NCI-H446 treated with DMSO at 0.1 percent for 48 hours (cell line): Measurements from ENCODE around the gene GMDS.
A peak's percentile ranks its signal among the peaks of the same experiment; 100 is the strongest.

ENCODE experiments used
- DNase-seq: peaks from one replicate; lab custom pipeline; 2025; lab: John Stamatoyannopoulos, UW

GMDS gene

DNA sequence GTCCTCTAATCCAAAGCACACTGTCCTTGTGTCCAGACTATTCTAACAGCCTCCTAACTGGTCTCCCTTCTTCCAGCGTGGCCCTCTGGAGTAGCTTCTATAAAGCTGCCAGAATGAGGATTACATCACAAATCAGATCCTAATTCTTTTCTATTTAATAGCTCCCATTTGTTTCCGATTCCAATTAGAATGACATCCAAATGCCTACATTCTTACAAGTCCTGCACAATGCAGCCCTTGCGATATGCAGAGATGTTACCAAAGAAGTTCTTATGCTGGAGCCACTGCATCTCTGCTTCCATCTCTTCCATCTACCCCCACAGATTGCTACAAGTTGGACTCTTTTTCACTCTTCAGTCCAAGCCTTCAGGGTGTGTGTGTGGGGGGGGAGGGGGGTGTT lies 40.0 kb downstream of the GMDS start:
- DNase-seq: no peak

DNA sequence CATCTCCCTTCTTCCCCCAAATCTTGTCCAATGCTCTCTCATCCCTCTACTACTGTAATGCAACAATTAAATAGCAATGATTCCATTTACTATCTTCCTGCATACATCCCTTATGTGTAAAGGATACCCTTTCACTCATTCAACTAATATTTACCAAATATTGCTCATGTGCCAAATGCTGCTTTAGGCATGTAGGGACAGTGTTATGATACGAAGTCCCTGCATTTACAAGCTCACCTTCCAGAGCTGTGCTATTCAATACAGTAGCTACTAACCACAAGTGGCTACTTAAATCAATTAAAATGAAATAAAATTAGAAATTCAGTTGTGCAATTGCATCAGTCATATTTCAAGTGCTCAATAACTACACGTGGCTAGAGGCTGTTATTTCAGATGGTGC lies 41.1 kb downstream of the GMDS start:
- DNase-seq: no peak

DNA sequence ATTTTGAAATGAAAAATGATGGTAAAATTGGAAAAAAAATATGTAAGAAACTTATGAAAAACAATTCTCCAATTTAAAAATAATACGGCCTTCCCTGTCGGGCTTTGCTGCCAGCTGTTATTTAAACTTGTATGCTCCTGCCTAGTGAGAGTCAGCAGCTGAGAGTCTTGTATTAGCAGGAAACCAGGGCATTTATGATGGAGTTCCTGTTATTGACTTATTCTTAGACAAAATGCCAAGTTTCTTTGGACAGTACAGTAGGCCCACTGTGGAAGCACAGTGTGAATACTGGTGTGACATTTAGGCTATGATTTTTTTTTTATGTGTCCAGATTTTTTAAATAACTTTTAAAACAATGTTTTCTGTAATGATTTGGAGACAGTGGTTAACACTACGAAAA lies 42.1 kb downstream of the GMDS start:
- no peak for DNase-seq

DNA sequence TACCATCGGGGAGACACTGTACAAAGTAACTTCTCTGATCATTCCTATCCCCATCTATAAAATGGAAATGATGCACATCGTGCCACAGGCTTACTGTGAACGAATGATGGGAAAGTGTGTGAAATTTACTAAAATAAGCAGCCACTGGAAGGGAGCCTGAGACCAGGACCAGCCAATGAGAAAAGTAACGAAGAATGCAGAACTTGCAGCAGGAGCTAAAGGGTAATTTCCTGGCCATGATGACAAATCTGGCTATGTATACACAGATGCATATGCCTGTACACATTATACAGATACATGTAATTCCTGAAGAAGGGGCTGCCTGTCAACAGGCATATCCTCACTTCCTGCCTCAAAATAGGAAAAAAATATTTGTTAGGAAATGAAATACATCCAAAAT lies 47.4 kb downstream of the GMDS start:
- DNase-seq: no peak

DNA sequence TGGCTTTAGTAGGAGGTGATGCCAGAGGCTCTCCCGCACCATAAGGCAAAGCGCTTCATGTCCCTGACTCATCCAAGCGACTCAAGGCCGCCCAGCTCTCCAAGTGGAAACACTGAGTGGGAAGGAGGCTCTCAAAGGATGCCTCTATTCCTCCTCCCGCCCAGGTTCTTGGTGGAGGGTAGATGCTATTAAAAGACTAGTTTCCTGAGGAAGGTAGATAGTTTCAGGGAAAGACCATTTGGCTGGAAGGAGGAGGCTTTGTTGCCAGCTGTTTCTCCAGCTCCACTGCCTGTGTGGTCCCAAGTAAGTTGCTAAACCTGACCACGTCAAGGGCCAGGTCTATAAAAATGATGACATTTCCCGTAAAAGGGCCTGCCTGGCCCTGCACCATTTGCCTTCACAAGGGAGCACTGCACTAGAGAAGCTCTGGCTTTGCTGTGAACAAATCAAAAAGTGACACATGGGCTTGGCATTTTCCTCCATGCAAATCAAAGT lies 48.2 kb downstream of the GMDS start:
- no peak for DNase-seq

DNA sequence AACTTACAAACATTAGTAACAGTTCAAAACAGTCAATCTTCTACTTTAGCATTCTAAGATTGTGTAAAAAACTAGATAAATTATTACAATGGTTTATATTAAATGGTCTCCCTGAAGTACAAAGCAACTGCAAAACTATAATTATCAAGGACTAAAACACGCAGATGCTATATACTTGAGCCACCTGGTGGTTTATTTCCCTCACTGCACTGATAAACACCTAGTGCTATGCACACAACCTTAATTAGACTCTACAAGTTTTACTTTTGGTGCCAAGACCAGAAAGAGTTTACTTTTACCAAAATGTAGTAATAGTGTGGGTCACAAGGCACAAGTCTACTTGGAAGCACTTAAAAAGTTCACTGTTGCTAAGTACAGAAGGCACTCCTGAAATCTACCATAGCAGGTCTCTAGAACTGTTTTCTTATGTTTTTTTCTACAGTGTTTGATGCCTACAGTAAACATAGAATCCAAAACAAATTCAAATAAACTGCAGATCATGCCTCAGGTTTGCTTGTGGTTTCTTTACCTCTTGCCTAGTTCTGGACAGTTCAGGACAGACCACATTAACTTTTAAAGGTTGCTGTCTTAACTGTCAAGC lies 49.2 kb downstream of the GMDS start:
- DNase-seq: peak; percentile 31

DNA sequence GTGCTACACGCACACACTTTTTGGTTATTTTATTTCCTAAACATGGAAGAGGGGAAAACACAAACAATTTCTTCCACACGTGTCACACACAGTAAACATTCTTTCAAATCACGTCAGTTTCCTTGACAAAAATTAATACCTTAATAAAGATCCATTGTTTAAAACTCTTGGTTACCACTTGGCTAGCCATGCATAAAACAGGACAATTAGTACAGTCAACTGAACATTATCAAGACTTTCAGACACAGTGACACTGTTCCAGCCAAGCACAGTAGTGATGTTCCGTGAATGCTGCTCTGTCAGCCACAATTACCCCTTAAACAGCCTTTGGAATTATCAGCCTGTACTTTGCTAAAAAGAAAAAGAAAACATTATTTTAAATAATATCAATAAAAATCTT lies 50.8 kb downstream of the GMDS start:
- DNase-seq: no peak

DNA sequence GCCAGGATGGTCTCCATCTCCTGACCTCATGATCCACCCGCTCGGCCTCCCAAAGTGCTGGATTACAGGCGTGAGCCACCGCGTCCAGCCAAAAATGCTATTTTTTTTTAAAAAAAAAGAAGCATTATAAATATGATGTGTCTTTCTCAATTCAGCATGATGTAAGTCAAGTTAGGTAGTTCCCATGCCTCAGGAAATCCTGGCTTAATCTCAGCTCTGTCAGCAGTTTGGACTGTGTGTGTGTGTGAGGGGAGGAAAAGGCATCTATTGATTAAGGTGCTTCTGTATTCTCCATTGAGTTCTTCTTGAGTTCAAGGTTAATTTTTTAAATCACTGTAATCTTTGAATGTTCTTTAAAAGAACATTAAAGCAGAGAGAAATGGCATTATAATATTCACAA lies 51.5 kb downstream of the GMDS start:
- DNase-seq: no peak

DNA sequence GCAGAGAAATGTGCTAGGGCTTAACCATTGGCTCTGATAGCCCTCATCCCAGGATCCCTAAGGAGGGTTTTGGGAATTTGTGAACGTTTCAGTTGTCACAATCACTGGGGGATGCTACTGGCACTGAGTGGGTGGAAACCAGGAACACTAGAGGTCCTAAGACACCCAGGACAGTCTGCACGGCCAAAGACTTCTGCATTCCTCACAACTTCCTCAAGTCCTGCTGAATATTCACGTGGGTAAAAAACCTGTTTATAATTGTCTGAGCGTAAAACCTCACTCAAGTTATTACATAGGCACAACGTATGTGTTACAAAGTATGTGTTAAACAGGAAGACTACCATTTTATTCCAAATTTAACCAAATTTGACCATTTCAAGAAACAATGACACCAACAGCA lies 52.4 kb downstream of the GMDS start:
- no peak for DNase-seq

DNA sequence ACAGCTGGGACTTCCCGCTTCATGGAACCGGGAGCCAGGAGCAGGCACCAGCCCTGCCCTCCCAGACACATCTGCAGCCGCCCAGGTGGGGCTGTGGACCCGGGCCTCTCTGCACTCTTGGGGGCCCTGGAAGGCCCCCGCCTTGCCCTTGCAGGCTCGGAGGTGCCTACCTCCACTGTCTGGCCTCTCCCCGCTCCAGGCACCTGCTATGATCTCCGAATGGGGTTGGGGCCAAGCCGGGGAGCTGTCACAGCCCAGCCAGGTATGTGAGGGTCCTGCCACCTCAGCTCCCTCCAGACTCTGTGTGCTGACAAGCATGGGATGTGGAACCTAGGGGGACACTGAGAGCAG lies 54.0 kb downstream of the GMDS start:
- DNase-seq: no peak

DNA sequence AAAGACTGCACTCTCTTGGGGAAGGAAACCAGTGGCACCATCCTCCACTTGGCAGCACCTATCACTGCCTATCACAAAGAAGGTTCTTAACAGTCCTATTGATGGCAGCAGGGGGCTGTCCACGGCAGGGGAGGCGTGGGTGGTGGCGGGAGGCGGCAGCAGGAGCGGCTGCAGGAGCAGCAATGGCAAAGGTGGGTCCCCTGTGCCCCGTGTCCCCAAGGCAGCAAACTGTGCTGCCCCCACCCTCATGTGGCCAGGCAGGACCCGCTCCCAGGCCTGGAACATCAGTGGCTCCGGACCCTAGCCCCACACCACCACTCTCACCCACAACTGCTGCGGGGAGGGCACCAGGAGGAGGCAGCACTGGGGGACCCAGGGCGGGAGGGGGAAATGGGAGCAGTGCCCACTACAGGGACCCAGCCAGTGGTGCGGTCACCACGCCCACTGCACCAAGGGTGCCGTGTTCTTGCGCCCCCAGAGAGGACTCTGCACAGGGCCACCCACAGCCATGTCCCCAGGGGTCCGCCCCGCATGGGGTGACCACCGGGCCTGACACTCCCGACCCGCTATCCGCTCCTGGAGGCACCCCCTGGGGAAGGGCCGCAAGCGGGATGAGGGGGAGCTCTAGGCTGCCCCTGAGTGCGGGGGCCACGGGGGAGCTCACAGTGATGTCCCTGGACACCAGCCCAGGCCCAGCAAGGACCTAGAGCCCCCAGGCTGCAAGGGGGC lies 54.6 kb downstream of the GMDS start:
- DNase-seq: no peak

DNA sequence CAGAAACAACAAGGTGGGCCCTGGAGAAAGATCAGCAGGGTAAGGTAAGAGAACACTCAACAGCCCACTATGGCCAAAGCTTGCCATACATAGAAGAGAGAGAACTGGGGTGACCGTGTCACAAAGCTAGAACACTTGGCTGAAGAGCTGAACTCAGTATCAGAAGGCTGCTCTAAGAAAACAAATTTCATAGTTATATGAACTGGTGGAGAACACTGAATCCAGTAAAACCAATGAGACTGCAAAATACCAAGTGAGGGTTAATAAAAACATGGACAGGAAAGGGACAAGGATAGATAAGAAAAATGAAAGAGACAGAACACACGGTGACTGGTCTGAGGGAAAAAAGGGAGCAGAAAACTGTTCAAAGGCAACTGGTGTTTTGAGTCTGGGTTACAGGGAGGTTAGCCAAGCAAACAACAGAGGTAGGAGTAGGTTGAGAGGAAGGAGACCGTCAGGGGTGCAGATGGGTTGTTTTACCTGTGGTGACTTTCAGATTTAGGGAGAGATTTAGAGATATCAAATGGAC lies 56.5 kb downstream of the GMDS start:
- DNase-seq: no peak

DNA sequence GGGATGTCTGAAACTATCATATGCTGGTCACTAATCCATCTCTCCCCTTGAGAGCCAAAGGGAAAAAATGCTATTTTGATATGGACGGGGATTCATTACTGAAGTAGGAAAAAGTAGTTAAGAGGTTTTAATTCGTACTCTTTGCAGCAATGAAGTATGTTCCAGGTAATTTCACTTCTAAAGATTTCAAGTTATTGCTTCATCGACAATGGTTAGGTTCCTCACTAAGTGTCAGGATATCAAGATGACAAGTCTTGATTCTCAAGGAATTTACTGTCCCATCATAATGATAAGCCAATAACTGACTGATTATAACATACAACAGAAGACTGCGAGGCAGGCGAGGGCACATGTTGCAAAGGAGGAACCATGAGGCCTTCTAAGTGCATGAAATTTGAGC lies 57.0 kb downstream of the GMDS start:
- no peak for DNase-seq

DNA sequence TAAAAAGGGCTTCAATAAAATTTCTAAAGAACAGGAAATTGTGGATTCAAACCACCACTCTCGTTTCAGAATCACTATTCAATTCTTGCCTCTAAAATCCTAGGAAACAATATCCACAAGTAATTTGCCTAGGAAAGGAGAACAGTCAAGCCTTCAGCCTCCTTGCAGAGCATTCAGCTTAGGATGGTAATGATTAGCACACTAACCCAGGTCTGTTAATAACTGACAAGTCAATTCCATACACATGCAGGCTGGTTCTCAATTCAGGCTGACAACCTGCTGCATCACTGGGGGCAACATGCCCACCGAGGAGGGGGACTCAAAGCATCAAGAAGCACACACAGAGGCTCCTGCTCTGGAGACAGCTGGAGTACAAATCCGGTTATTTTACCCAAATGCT lies 57.6 kb downstream of the GMDS start:
- DNase-seq: no peak

DNA sequence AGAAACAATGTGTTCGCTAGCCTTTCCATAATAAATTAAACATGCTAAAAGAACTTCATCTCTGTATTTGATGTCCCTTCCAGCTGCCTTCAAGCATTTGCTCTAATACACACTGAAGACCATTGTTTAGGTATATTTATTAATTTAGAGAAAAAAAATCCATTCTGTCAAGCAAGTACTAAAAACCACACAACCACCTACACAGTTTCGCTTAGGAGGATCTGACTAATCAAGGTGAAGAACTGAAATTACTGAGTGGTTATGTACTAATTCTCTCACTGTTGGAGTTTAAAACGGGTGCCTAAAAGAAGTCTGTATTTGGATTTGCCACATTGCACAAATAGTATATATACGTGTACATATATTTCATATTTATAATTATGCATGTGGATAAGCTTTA lies 58.9 kb downstream of the GMDS start:
- no peak for DNase-seq

DNA sequence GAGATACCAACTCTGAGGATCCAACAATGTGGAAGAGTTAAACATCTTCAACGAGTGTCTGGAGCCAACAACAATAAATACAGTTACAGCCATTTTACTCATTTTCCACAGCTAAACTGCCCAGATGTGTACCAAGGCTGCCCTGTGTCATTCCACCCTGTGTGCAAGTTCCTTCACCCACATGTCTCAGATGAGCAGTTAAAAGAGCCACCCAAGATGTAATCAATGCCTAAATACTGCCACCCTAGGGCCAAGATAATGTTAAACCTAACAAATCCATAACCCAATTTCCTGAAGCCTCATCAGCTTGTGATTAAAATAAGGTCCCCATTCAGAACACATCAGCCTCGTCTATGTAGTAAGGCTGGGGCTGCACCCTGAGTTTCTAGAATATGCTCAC lies 59.9 kb downstream of the GMDS start:
- no peak for DNase-seq

DNA sequence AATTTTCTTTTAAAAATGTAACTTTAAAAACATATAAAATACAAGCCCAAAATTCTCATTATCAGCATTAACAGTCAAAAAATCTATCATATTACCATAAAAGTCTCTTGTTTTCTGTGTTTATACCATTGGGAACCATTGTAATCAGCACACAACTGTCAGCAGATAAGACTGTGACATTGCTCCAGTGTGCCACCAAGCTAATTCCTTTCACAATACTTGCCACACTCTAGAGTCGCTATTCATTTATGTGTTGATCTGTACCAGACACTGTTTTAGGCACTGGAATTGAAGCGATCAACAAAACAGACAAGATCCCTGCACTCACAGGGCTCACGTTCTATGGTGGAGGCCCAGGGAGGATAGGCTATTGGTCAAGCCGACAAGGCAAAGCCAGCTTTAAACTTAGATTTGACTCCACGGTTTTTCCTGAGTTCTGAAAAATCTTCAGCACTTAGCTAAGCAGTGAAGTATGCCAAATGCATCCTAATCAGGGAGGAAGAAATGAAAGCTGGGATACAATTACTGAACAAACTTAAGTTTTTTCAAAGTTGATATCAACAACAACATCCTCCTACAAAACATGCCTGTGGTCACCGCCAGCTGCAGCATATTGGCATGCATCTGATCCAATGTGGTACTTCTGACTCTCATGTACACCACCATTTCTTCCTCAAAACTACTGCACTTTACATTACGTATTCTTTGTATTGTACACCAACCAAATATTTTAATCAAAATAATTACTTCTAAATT lies 60.5 kb downstream of the GMDS start:
- DNase-seq: no peak

DNA sequence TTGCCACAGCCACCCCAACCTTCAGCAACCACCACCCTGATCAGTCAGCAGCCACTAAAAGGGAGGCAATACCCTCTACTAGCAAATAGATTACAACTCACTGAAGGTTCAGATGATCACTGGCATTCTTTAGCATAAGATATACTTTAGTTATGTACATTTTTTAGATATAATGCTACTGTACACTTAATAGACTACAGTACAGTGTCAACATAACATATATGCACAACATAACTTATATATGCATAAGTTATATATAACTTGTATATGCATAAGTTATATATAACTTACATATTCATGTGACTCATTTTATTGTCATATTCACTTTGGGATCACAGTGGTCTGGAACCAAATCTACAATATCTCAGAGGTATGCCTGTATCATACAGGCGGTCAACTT lies 61.7 kb downstream of the GMDS start:
- no peak for DNase-seq

DNA sequence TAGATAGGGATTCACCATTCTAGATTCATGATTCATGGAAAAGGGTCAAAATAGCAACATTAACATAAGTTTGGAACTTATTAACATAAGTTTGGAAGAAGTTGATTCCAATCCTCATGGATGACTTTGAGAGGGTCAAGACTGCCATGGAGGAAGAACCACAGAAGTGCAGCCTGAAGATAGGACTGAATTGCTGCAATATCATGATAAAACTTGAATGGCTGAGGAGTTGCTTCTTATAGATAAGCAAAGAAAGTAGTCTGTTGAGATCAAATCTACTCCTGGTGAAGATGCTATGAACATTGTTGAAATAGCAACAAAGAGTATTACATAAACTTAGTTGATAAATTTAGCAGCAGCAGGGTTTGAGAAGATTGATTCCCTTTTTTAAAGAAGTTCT lies 62.2 kb downstream of the GMDS start:
- no peak for DNase-seq

DNA sequence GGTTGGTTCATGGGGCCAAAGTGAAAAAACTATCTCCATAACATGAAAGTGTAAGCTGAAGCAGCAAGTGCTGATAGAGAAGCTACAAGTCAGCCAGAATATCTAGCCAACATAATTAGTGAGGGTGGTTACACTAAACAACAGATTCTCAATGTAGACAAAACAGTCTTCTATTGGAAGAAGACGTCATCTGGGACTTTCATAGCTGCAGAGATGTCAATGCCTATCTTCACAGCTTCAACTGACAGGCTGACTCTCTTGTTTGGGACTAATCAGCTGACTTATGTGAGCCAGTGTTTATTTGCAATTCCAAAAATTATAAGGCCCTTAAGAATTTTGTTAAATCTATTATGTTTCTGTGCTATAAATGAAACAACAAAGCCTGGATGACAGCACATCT lies 63.2 kb downstream of the GMDS start:
- DNase-seq: no peak

DNA sequence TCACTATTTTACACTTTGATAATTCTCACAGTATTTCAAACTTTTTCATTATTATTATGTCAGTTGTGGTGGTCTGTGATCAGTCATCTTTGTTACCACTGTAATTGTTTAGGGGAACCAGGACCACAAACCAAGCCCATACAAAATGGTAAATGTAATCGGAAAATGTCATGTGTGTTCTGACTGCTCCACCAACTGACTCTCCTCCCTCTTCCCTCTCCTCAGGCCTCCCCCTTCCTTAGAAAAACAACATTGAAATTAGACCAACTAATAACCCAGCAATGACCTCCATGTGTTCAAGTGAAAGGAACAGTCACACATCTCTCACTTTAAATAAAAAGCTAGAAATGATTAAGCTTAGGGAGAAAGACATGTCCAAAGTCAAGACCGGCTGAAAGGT lies 63.8 kb downstream of the GMDS start:
- DNase-seq: no peak

DNA sequence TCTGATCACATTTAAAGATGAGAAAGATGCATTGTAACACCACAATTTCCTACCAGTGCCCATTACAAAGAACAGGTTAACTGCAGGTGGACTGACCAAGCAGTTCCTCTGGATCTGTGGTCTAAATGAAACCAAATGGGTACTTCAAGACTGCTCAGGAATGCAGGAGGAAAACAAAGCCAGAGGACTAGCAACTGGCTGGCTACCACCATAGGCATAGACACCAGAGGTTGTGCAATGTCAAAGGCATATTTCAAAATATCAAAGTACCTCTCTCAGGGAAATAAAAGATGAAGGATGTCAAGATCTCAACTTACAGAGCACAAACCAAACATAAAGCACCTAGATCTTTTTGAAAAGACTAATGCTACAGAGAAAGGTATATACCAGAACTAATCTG lies 65.5 kb downstream of the GMDS start:
- DNase-seq: no peak

DNA sequence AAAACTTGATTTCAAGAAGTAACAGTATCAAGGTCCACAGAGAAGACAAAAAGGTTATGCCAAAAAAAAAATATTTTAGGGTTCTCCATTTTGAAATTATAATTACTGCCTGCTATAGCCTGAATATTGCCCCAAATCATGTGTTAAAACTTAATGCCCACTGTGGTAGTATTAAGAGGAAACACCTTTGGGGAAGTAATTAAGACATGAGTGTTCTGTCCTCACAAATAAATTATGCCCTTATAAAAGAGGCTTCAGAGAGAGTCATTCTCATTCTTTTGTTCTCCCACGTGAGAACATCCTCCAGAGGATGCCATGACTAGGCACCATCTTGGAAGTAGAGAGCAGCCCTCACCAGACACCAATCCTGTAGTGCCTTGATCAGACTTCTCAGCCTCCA lies 66.2 kb downstream of the GMDS start:
- no peak for DNase-seq
